Fibroblast of lung (primary cell): ENCODE measurements around the gene NEDD4L.

ENCODE experiments used
- CTCF ChIP-seq, 2 donors: IDR thresholded peaks in 1 of 2; conservative IDR thresholded peaks in 1 of 2; 1 replicate in 1 of 2; 2 replicates in 1 of 2; pipeline ENCODE4 v1.5.1; 2011 to 2012; ENCODE audit warnings: low read length in 2 of 2, control low read depth in 1 of 2, inconsistent platforms in 1 of 2, low read depth in 1 of 2, mild to moderate bottlenecking in 1 of 2
- EZH2 ChIP-seq: IDR thresholded peaks from 2 replicates; pipeline ENCODE4 v1.5.1; 2012; ENCODE audit warnings: low read length, control low read depth, mild to moderate bottlenecking; ENCODE audit errors: missing control alignments

GRCh38 chr18:58338961-58339592 lies 295.1 kb downstream of the NEDD4L start:
- TF ChIP-seq EZH2: no peak
- no peak for TF ChIP-seq CTCF (conservative IDR thresholded peaks at IDR 0.05 in 1 of 2, IDR thresholded peaks at IDR 0.05 in 1 of 2; ENCODE audit: low read depth in 1 of 2, low read length in 2 of 2)
